Activated CD8-positive, alpha-beta memory T cell treated with anti-CD3 and anti-CD28 coated beads, Interleukin-2, amount 50 U/mL, for 24 hours (primary cell): ENCODE data around the gene GRHL3.

Experiments
- DNase-seq: peaks from one replicate; pipeline ENCODE4 v3.0.0-alpha.2; 2020; ENCODE audit errors: extremely low read depth

Gene GRHL3

DNA sequence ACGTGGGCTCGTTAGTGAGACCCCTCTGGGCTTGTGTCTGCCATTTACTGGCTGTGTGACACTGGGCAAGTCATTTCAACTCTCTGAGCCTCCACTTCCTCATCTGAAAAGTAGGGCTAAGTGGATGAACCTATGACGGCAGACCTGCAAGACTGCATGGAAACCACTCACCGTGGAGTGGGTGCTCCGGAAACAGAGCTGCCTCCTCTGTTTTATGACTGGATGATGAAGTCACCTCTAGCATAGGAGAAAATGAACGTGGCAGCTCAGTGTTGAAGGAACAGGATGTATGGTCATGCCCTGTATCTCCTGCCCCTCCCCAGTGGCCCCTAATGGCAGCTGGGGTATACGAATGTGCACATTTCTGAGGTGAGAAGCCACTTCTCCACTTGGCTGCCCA lies 53.9 kb downstream of the GRHL3 start:
- DNase-seq, result no peak

DNA sequence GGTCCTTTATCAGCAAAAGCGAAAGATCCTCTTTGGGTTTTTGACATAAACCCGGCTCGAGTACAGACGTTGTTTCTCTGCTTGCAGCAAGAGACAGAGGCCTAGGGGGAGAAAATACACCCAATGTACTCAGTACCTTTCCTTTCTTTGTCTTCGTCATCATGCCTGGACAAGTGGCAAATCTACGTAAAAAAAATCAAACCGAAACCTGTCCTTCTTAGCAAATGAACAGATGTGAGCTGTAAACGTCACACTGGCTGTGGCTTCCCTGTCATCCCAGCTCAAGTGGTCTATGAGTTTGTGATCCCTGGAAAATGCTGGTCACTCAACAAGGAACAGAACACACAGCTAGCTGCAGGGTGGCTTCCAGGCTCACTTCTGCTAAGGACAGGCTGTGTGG lies 54.6 kb downstream of the GRHL3 start:
- no peak for DNase-seq

DNA sequence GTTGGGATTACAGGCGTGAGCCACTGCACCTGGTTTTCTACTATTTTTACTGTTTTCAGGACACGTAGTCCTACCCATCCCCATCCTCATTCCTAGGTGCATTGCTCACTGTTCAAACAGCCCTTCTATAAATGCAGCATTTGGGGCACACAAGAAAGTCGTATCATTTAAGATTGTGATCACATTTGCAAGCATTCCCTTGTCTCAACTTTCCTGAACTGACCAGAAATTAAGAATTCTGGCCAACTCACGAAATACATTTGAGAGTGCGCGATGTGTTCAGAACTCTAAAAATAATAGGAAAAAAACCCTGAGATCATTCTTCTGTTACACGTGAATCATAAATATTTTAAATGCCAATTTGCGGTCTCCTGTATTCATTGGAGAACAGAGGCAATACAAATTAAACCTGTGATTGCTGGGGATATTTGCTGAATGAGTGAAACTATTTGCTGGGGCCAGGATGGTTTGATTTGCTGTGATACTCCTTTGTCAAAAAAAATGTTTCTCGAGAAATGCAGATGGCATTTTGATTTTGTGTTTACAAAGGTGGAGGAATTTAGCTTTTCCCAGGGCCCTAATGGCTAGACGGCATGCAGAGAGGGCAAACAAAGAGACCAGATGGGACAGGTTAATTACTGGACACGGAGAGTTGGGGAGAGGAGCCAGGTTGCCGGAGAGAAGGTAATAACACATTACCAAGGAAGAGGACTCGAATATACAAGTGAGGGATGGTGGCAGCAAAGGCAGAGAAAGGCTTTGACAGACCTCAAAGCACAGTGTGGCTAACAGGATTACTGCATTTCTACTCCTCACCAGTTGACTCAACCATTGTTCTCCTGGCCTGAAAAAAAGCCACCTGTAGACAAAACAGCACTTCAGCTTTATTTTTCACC lies 56.0 kb downstream of the GRHL3 start:
- no peak for DNase-seq

DNA sequence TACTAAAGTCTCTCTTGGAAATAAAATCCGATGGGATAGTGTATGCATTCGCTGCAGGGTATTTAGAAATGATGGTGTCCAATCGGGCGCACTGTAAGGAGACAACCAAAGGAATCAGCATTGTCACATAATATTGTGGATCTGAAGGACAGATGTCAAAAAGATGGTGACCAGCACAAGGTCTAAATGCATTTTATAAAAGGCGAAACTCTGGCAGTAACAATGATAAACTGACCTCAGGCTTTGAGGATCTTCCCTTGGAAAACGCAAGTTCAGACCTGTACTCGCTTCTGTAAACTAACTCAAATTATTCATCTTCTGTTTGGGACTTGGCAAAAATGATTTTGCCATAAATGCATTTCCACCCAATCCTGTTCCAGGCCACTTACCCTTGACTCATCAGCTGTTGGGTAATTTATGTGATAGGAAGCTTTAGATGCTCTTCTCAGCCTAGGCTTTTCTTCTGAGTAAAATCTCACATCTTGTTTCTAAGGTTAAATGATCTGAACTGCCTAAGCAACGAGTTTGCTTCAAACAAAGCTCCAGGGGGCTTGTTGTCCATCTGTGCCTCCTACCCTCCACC lies 60.7 kb downstream of the GRHL3 start:
- no peak for DNase-seq

DNA sequence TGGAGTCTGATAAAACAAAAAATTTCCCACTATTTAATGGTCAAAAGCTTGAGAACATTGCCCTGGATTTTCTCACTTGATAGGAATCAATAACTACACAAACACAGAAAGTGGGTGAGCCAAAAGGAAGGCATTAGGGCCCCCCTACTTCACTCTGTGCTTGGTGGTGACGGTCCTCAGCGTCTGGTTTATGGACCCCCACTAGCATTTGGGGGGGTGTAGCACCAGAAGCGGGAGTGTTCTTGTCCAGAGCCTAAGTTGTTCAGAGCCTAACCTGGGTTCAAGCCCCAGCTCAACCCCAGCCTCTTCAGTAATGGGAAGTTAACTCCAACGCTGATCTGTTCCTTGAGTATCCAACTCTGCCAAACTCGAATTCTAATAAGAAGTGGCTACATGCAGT lies 61.4 kb downstream of the GRHL3 start:
- no peak for DNase-seq

DNA sequence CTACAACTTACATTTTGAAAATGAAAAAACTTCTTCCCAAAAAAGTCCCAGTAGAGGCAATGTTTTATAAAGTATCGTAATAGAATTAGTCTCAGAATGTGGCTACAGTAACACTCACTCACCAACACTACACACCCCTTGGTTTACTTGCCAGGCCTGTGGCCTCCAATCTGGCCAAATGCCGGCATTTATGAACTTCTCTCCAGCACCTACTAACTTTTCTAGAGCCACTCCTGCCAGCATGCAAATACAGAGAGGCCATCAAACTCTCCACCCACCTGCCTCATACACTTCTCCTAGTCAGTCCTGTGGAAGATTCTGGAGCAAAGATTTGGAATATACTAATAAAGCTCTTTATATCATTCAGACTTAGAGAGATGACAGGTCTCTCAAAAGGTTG lies 62.1 kb downstream of the GRHL3 start:
- DNase-seq, result no peak

DNA sequence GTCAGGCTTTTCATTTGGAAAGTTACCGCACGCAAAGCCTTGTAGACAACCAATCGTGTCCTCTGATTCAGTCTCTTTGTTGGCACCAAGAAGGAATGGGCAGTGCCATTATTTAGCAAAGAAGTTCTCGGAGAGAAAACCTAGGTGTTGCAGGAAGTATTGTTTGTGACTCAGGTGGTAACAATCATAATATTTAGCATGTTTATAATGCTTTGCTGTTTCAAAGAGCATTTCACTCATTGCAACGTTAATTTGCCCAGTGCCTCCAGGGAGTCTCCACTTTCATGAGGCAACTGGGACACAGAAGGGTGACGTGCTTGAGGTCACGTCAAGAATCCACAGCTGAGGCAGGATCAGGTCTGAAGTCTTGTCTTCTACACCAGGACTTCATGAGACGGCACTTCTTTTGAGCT lies 63.0 kb downstream of the GRHL3 start:
- DNase-seq, result no peak

DNA sequence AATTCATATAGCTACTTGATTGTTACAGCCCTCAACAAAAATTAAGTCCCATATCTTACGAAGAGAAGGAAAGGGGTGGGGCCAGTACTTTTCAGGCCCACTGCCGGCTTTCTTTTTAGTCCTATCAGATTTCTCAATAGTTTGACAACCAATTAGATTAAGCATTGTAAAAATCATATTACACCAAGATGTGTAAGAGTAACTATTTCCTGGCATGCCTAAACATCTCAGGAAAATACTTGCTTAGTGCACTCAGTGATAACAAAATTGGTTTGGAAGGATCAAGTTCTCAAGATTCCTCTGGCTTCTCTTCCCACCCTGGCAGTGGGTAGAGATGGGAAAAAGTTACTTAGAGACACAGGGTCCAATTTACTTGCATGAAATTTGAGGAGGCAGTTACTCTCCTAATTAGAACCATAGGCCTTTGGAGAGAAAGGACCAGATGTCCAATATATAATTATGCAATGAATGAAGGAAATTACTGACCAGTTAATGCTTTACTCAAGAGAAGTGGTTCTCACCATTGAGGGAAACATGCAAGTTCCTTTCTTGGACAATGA lies 64.3 kb downstream of the GRHL3 start:
- DNase-seq, result no peak

DNA sequence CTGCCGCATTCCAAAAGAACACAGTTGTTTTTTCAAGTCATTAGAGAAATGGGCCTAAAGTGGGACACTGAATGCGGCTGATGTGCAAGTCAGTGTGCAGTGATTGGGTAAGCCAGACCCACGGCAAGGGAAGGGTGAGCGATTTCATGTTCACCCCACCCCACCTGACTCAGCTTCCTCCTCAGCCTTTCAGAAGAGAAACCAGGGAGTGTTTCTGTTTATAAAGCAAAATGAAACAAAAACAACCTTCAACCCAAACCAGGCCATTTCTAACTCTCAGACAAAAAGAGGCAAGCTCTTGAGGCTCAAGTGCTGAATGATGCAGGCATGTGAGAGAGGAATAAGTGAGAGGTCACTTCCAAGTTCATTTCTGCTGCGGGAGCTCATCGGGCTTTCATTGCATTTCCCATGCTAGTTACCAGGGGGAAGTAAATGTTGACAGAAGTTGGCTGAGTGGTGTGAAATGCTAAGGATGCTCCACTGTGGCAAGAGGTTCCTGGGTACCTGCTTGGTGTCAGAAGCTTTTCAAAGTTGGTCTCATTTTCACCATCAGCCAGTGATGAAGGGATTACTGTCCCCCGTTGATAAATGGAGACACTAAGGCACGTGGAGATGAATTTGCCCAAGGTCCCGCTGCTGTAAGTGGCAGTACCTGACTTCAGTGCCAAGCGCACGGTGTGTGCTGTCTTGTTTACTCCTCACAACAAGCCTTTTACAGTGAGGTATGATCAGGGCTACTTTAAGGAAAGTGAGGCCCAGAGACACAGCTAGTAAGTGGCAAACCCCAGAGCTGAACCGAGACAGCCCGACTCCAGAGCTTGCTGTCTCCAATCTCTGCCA lies 65.3 kb downstream of the GRHL3 start:
- no peak for DNase-seq

DNA sequence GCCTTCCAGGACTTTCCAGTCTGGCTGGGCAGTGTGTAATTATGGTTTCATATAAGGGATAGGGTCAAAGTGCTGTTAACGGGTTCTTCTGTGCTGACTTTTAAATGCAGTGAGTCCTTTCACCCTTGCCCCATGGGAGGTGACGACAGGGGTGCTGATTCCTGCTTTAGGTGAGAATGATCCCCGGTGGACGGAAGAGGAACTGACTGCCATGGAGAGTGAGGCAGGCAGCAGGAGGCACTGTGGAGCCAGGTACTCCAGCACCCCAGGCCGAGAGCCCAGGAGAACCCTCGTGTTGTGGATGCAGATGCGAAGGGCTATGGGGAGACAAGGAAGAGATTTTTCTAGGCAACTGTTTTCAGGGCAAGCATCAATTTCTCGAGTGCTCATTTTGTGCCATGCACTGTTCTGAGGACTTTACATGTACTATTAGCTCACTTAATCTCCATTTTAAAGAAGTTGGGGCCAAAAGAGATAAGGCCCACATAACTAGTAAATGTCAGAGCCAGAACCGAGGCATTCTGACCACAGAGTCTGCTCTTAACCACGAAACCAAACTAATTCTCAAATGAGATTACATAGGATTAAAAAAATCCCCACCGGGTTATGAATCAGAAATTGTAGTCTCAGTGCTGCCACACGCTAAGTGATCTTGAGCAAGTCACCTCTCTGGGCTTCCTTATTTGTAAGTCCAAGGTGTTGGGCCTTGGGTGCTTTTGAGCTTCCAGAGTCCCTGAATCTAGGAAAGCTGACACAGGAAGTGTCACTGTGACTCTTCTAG lies 66.2 kb downstream of the GRHL3 start:
- no peak for DNase-seq

DNA sequence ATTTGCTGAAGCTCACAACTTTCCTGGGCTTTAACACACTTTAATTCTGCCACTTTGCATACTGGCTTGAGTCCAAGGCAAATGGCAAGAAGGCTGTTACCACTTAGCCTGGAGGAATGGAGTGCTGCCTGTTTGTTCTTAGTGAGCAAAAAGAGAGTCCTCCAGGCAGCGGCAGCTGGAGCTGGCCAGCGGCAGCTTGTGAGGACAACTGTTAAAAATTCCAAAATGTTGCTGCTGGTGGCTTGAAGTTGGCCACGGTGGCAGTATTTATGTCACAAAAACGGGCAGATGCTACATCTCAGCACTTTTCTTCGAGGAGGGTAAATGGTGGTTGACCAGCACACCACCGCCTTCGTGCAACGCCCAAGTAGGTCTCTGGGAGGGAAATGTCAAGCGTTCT lies 67.1 kb downstream of the GRHL3 start:
- no peak for DNase-seq

DNA sequence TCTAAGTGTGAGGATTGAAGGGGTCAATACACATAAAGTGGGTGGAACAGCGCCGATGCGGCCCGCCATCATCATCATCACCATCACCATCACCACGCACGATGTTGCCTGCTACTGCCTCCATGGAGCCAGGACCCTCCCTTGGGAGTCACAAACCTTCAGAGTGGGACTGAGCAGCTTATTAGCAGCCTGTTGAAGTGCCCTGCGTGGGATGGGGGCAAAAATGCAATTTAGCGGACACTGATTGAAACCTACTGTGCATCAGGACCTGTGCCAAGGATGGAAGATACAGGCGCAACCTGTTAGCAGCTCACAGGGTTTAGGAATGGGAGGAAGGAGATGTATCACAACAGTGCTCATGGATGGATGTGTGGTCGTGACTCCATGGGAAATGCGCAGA lies 67.8 kb downstream of the GRHL3 start:
- DNase-seq, result no peak

DNA sequence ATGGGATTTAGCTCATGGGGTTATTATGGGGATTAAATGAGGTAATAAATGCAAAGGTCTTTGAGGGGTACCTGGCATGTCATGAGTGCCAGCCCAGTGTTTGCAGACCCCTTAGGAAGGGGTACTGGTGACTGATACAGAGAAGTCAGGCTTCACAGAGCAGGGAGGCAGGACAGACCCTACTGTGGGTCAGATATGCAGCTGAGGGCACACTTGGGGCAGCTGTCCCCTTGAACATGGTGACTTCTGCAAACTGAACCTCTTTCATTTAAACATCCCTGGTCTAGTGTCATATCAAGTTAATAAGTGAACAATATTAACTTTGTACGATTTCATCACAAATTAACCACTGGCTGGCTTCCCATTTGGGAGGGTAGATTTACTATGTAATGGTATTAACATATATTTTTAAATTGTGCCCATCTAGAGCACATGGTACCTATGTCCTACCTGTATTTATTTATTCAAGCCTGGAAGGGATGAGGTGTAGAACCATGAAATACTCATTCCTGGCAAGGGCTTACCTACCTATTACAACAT lies 68.5 kb downstream of the GRHL3 start:
- DNase-seq, result no peak

DNA sequence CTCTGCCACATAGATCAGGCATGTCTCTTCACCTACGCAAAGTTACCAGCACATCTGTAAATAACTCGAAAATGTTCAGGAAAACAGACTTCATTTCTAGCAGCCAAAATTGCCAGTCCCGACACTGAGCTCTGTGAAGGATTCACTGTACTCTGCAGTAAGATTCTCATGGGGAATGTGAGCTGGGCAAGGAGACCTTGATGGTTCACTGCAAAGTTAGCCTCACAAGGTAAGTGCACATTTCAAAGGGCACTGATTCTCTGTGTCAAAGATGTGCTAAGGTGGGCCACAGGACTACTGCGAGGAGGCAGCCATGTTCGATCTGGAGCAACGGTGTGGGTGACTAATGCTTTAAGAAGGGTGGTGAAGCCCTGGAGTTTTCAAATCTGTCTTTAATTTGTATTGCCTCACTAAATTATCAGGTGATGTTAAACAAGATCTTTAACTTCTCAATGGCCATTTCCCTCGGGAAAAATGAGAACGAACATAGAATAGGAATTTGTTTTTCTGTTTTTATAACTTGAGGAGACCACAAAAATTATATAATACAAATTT lies 69.3 kb downstream of the GRHL3 start:
- DNase-seq, result no peak

DNA sequence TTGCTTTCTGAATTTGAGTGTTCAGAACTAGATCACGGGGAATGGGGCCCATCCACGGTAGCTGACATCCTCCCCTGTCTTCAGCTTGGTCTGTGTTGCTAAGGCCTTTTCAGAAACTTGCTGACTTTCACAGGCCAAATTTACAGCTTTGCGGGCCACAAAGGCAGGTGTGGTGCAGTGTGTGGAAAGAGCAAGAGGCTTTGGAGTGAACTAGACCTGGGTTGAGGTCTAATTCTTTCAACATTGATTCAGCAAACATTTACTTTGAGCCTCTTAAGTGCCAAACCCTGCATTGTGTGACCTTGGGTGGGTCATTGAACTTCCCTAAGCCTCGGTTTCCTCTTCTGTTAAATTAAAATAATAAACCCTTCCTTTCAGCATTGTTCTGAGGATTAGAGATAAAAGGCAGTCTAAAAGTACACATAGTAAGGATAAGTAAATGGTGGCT lies 70.1 kb downstream of the GRHL3 start:
- DNase-seq, result no peak

DNA sequence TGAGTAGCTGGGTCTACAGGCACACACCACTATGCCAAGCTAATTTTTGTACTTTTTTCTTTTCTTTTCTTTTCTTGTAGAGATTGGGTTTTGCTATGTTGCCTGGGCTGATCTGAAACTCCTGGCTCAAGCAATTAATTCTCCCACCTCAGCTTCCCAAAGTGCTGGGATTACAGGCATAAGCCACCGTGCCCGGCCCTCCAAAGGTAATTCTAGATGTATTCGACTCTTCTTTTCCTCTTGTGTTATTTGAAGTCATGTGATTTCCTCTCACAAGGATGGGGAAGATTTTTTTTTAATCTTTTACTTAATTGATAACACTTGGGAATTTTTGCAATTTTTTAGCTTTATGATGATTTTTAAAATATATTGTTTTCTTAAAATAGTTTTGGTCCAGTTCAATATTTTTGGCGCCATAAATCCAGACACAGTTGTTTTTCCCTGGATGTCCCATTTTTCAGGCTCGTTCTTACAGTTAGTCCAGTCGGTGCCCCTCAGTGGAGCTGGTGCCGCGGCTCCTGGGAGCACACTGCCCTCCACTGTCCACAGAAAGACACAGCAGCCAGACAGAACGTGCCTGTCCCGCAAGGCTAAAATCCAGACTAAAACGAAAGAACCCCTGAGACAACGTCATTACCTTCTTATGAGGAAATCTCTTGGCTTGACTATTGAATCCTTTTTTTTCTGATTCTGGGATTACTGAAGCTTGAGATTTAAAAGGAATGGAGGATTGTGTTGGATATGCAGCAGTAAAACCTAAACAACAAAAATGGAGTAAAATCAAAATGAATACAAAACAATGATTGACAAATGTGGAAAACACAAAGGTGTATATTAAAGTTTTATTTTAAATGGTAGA lies 72.0 kb downstream of the GRHL3 start:
- peak; percentile 39 for DNase-seq

DNA sequence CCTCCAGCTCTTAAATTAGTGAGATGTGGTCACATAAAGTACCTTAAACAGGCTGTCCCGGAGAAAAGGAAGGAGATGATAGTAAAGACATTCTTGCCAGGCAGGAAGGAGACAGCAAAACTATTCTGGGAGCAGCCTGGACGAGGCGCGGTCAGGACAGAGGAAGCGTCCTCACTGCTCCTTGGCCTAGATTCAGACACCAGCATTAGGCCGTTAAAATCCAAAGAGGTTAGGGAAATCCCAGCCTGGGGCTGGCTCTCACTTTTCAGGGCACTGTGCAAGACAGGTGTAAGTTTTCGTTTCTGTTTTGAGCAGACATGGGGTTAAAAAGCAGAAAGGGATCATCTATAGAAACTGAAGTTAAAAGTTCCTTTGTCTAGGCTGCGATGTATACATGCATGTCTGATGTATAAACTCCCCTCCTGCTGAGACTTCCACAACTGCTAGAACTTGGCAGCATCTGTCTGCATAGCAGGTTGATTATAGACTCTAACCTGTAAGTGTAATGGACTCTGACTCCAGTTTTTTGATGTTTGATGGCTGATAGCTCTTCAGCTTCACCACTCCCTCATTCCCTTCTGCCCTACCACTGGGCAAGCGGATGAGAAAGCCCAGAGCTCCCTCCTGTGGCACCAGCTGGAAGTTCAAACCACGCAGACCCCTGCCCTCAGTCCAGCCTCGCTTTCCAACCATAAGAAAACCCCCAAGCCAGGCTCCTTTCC lies 72.9 kb downstream of the GRHL3 start:
- DNase-seq, result no peak

DNA sequence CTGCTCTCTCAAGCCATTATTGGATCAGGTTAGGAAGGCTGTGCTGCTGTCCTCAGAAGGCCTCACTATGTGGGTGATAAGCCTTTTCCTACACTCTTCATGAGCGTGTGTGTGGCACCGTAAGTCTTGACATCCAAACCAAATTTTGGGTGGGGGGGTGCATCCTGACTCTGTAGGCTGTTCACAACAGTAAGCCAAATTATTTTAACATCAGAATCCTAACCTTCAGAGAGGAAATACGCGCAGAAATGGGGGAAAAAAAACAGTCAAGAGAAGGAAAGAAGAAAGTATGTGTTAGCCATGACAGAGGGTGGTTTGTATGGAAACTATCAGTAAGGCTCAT lies 73.4 kb downstream of the GRHL3 start:
- no peak for DNase-seq

DNA sequence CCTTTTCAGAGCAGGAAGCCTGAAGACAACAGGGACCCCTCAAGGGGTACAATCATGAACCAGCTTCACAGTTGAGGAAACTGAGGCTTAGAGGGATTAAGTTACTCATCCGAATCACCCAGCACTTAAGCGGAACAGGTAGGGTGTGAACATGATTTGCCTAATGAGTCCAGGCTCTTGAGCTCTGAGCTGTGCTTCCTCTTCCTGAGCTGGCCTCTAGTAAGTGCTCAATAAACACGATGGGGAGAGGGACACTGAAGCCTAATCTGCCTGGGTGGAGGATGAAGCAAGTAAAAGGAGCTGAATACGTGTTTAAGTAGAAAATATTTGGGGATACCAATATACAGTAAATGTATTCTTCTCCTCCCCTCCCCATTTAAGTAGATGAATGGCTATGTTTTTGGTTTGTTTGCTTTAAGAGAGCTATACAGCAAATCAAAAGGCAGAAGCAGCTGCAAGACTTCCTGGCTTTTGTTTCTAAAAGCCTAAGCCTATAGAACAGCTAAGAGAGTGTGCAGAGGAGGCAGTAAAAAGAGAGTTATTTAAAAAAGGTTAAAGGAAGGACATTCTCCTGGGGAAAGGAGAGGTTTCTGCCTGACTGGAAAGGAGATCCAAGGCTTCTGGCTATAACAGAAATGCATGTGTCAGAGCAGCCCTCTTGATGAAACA lies 74.0 kb downstream of the GRHL3 start:
- no peak for DNase-seq
